HG02588 (cell line): Measurements from ENCODE around the gene FER.
A peak's percentile ranks its signal among the peaks of the same experiment; 100 is the strongest.
"Not testable (repeated sequence)": the region's sequence is repeated elsewhere in the genome, so short reads cannot be mapped to it uniquely, and the experiment has no call there.

Experiments used
- ATAC-seq: cut with Tn5 transposase; IDR thresholded peaks from one replicate; pipeline ENCODE4 v1.9.1; 2021; ENCODE audit warnings: mild to moderate bottlenecking, moderate library complexity; ENCODE audit not compliant: unreplicated experiment

The FER gene

GRCh38 chr5:108747774-108748400 lies at the start of gene FER:
FER (plus strand) TSS chr5:108747897; CDS start chr5:108798183, 50,286 bp downstream.
- ATAC-seq: peak; percentile 23

- ATAC-seq: not testable (repeated sequence)
These were observed 47.3 kb upstream of the FER start for GRCh38 chr5:108700388-108700787.

GRCh38 chr5:108700930-108701329 lies 46.8 kb upstream of the FER start:
- no peak for ATAC-seq

- no peak for ATAC-seq
These were observed 45.2 kb upstream of the FER start for GRCh38 chr5:108702546-108702945.

- no peak for ATAC-seq
These were observed 44.4 kb upstream of the FER start for GRCh38 chr5:108703313-108703712.

GRCh38 chr5:108707141-108707540 lies 40.6 kb upstream of the FER start:
- ATAC-seq: no peak

GRCh38 chr5:108711898-108712297 lies 35.8 kb upstream of the FER start:
- no peak for ATAC-seq

GRCh38 chr5:108715408-108715807 lies 32.3 kb upstream of the FER start:
- ATAC-seq: no peak

- peak; percentile 94 for ATAC-seq
These were observed 27.3 kb upstream of the FER start for GRCh38 chr5:108720391-108720790.

GRCh38 chr5:108726446-108727235 lies 21.1 kb upstream of the FER start:
- no peak for ATAC-seq

GRCh38 chr5:108727236-108727650 lies 20.5 kb upstream of the FER start:
- no peak for ATAC-seq

- peak; percentile 82 for ATAC-seq
These were observed 19.8 kb upstream of the FER start for GRCh38 chr5:108727651-108728565.

GRCh38 chr5:108728566-108729241 lies 19.0 kb upstream of the FER start:
- ATAC-seq: peak; percentile 29

GRCh38 chr5:108729242-108729615 lies 18.5 kb upstream of the FER start:
- ATAC-seq: no peak

- ATAC-seq: peak; percentile 49
These were observed 16.9 kb upstream of the FER start for GRCh38 chr5:108730617-108731340.

- no peak for ATAC-seq
These were observed 11.9 kb upstream of the FER start for GRCh38 chr5:108735790-108736189.

GRCh38 chr5:108736855-108737254 lies 10.8 kb upstream of the FER start:
- ATAC-seq: no peak

GRCh38 chr5:108739376-108739775 lies 8.3 kb upstream of the FER start:
- ATAC-seq: no peak

- ATAC-seq: no peak
These were observed 7.8 kb upstream of the FER start for GRCh38 chr5:108739906-108740305.

- no peak for ATAC-seq
These were observed 4.4 kb upstream of the FER start for GRCh38 chr5:108743319-108743718.
